Measurements from ENCODE around the gene DNASE1L1.

The DNASE1L1 gene

DNA sequence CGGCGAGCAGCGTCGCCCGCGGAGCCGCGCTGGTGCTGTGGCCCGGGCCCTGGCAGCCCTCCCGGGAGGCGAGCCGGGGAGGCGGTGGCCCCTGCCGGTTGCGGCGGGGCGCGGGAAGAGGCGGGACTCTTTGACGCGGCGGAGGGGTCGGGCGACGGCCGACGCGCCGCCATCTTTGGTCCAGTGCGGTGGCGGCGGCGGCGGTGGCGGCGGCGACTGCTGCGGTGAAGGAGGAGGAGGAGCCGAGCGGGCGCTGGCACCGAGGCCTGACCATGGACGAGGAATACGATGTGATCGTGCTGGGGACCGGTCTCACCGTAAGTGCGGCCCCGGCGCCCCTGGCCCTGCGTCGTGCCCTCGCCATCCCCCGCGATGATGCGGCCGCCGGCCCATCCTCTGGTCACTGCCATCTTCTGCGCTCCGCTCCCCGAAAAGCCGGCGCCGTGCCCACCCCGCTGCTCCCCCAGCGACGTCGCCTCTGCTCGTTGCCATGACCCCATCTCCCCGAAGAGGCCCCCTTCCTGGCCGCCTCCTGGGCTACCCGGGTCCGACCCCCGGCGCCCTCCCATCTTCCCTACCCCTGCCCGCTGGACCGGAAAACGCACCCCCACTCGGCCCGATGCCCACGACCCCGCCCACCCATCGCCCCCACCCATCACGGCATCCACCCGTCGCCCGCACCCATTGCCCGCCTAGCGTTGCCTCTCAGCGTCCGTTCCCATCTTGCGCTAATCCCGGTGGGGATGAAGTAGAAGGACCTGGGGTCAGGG lies 28.1 kb upstream of the DNASE1L1 start, which contains the start of gene GDI1 (continued):
- TF ChIP-seq KLF9 (tag by site-specific recombination; IDR thresholded peaks at IDR 0.05; ENCODE audit: low read depth): peak; percentile 68
- 0 out of 2 replicates have a peak, but pooled peaks have one; percentile 24 for TF ChIP-seq ZBTB8A (tag by site-specific recombination; IDR thresholded peaks at IDR 0.05)
- peak; percentile 44 for TF ChIP-seq ZFHX2 (tag by site-specific recombination; conservative IDR thresholded peaks at IDR 0.05)
- TF ChIP-seq ZEB2 (tag by site-specific recombination; IDR thresholded peaks at IDR 0.05): peak; percentile 41; the same call in 1 of the 2 replicates
- peak; percentile 64 for TF ChIP-seq KLF1 (tag by site-specific recombination; IDR thresholded peaks at IDR 0.05)
- TF ChIP-seq, protein P1, sequence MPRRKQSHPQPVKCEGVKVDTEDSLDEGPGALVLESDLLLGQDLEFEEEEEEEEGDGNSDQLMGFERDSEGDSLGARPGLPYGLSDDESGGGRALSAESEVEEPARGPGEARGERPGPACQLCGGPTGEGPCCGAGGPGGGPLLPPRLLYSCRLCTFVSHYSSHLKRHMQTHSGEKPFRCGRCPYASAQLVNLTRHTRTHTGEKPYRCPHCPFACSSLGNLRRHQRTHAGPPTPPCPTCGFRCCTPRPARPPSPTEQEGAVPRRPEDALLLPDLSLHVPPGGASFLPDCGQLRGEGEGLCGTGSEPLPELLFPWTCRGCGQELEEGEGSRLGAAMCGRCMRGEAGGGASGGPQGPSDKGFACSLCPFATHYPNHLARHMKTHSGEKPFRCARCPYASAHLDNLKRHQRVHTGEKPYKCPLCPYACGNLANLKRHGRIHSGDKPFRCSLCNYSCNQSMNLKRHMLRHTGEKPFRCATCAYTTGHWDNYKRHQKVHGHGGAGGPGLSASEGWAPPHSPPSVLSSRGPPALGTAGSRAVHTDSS (tag by site-specific recombination; IDR thresholded peaks at IDR 0.05): 0 out of 2 replicates have a peak, but pooled peaks have one; percentile 20
- TF ChIP-seq, protein P2, sequence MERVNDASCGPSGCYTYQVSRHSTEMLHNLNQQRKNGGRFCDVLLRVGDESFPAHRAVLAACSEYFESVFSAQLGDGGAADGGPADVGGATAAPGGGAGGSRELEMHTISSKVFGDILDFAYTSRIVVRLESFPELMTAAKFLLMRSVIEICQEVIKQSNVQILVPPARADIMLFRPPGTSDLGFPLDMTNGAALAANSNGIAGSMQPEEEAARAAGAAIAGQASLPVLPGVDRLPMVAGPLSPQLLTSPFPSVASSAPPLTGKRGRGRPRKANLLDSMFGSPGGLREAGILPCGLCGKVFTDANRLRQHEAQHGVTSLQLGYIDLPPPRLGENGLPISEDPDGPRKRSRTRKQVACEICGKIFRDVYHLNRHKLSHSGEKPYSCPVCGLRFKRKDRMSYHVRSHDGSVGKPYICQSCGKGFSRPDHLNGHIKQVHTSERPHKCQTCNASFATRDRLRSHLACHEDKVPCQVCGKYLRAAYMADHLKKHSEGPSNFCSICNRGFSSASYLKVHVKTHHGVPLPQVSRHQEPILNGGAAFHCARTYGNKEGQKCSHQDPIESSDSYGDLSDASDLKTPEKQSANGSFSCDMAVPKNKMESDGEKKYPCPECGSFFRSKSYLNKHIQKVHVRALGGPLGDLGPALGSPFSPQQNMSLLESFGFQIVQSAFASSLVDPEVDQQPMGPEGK (tag by site-specific recombination; IDR thresholded peaks at IDR 0.05): 0 out of 2 replicates have a peak, but pooled peaks have one; percentile 48
- TF ChIP-seq, protein P3, sequence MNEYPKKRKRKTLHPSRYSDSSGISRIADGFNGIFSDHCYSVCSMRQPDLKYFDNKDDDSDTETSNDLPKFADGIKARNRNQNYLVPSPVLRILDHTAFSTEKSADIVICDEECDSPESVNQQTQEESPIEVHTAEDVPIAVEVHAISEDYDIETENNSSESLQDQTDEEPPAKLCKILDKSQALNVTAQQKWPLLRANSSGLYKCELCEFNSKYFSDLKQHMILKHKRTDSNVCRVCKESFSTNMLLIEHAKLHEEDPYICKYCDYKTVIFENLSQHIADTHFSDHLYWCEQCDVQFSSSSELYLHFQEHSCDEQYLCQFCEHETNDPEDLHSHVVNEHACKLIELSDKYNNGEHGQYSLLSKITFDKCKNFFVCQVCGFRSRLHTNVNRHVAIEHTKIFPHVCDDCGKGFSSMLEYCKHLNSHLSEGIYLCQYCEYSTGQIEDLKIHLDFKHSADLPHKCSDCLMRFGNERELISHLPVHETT (tag by site-specific recombination; IDR thresholded peaks at IDR 0.05): no peak
- 0 out of 2 replicates have a peak, but pooled peaks have one; percentile 55 for TF ChIP-seq ZNF169 (tag by site-specific recombination; IDR thresholded peaks at IDR 0.05)
- peak; percentile 26; the same call in 1 of the 2 replicates for TF ChIP-seq GLIS1 (tag by site-specific recombination; IDR thresholded peaks at IDR 0.05)
- peak; percentile 82 for TF ChIP-seq YY2 (tag by site-specific recombination; IDR thresholded peaks at IDR 0.05)
- TF ChIP-seq, protein P4, sequence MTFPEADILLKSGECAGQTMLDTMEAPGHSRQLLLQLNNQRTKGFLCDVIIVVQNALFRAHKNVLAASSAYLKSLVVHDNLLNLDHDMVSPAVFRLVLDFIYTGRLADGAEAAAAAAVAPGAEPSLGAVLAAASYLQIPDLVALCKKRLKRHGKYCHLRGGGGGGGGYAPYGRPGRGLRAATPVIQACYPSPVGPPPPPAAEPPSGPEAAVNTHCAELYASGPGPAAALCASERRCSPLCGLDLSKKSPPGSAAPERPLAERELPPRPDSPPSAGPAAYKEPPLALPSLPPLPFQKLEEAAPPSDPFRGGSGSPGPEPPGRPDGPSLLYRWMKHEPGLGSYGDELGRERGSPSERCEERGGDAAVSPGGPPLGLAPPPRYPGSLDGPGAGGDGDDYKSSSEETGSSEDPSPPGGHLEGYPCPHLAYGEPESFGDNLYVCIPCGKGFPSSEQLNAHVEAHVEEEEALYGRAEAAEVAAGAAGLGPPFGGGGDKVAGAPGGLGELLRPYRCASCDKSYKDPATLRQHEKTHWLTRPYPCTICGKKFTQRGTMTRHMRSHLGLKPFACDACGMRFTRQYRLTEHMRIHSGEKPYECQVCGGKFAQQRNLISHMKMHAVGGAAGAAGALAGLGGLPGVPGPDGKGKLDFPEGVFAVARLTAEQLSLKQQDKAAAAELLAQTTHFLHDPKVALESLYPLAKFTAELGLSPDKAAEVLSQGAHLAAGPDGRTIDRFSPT (tag by site-specific recombination; IDR thresholded peaks at IDR 0.05): peak; percentile 56
- TF ChIP-seq, protein P5, sequence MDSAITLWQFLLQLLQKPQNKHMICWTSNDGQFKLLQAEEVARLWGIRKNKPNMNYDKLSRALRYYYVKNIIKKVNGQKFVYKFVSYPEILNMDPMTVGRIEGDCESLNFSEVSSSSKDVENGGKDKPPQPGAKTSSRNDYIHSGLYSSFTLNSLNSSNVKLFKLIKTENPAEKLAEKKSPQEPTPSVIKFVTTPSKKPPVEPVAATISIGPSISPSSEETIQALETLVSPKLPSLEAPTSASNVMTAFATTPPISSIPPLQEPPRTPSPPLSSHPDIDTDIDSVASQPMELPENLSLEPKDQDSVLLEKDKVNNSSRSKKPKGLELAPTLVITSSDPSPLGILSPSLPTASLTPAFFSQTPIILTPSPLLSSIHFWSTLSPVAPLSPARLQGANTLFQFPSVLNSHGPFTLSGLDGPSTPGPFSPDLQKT (IDR thresholded peaks at IDR 0.05; ENCODE audit: borderline replicate concordance, low read depth, low read length): no peak
- TF ChIP-seq ZNF335 (tag by site-specific recombination; conservative IDR thresholded peaks at IDR 0.05): peak; percentile 69
- TF ChIP-seq KLF16 (tag by site-specific recombination; IDR thresholded peaks at IDR 0.05): peak; percentile 79
- peak; percentile 93 for TF ChIP-seq YY1 (tag by site-specific recombination; IDR thresholded peaks at IDR 0.05)
- peak; percentile 88 for TF ChIP-seq ZNF10 (tag by site-specific recombination; IDR thresholded peaks at IDR 0.05)
- no peak for TF ChIP-seq ZNF664 (tag by site-specific recombination; IDR thresholded peaks at IDR 0.05)
- no peak for TF ChIP-seq ZNF324 (tag by site-specific recombination; IDR thresholded peaks at IDR 0.05)
- TF ChIP-seq, protein P6, sequence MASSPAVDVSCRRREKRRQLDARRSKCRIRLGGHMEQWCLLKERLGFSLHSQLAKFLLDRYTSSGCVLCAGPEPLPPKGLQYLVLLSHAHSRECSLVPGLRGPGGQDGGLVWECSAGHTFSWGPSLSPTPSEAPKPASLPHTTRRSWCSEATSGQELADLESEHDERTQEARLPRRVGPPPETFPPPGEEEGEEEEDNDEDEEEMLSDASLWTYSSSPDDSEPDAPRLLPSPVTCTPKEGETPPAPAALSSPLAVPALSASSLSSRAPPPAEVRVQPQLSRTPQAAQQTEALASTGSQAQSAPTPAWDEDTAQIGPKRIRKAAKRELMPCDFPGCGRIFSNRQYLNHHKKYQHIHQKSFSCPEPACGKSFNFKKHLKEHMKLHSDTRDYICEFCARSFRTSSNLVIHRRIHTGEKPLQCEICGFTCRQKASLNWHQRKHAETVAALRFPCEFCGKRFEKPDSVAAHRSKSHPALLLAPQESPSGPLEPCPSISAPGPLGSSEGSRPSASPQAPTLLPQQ (tag by site-specific recombination; IDR thresholded peaks at IDR 0.05): 0 out of 2 replicates have a peak, but pooled peaks have one; percentile 22
- TF ChIP-seq ZBTB48 (tag by site-specific recombination; IDR thresholded peaks at IDR 0.05): no peak
- TF ChIP-seq ZNF670 (tag by site-specific recombination; IDR thresholded peaks at IDR 0.05; ENCODE audit: low read depth): no peak

Data from HEK293 (cell line).